ENCODE data around the gene HELQ. TPM values are rescaled to one million over a fixed set of nuclear protein-coding genes. Genes with fewer than 3 reads are reported as not detected.

HELQ gene
- total RNA-seq, 4 donors from 2014 or later = 17.9 to 48.7 (median 25.2) TPM

GRCh38 chr4:83449009-83449408 is 6.6 kb downstream of the HELQ start:
- intact Hi-C loops (cut with DNase I; ENCODE audit: low total_unique reads) = no loop called here
- H3K36me3 ChIP-seq = no peaks in the 10 kb centered on the region

GRCh38 chr4:83440899-83441298 is 14.7 kb downstream of the HELQ start:
- Histone ChIP-seq H3K4me1 (no peaks in the 10 kb centered on the region), H3K27ac (no peak overlapping the region), H3K36me3 (no peaks in the 10 kb centered on the region), H3K4me3 (no peak overlapping the region), H3K9me3 (no peaks in the 10 kb centered on the region), H3K27me3 (no peaks in the 10 kb centered on the region)
- TF ChIP-seq POLR2A (IDR thresholded peaks at IDR 0.05) (no peak), CTCF (IDR thresholded peaks at IDR 0.05) (no peak)
- no peak for DNase-seq
- intact Hi-C loops (cut with DNase I; ENCODE audit: low total_unique reads) = no loop called here

More at GRCh38 chr4:83449009-83449408, 6.6 kb downstream of the HELQ start:
- no peaks in the 10 kb centered on the region for H3K9me3 ChIP-seq
- H3K27me3 ChIP-seq = no peaks in the 10 kb centered on the region
- TF ChIP-seq POLR2A (IDR thresholded peaks at IDR 0.05) = no peak
- no peak for TF ChIP-seq CTCF (IDR thresholded peaks at IDR 0.05)
- H3K27ac ChIP-seq = no peak overlapping the region
- H3K4me3 ChIP-seq = no peak overlapping the region
- H3K4me1 ChIP-seq = no peaks in the 10 kb centered on the region
- no peak for DNase-seq

- H3K36me3 ChIP-seq = no peaks in the 10 kb centered on the region
These were observed 15.3 kb downstream of the HELQ start for GRCh38 chr4:83440148-83440814.

GRCh38 chr4:83438719-83439118 is 16.9 kb downstream of the HELQ start:
- Histone ChIP-seq H3K27me3 (no peaks in the 10 kb centered on the region), H3K36me3 (no peaks in the 10 kb centered on the region), H3K4me1 (no peaks in the 10 kb centered on the region), H3K9me3 (no peaks in the 10 kb centered on the region), H3K4me3 (no peak overlapping the region), H3K27ac (no peak overlapping the region)
- TF ChIP-seq CTCF (IDR thresholded peaks at IDR 0.05) = no peak
- no peak for TF ChIP-seq POLR2A (IDR thresholded peaks at IDR 0.05)
- no peak for DNase-seq
- intact Hi-C loops (cut with DNase I; ENCODE audit: low total_unique reads) = no loop called here

More at GRCh38 chr4:83440148-83440814, 15.3 kb downstream of the HELQ start:
- Histone ChIP-seq H3K4me3 (no peak overlapping the region), H3K4me1 (no peaks in the 10 kb centered on the region), H3K27me3 (no peaks in the 10 kb centered on the region), H3K27ac (no peak overlapping the region), H3K9me3 (no peaks in the 10 kb centered on the region)
- TF ChIP-seq CTCF (IDR thresholded peaks at IDR 0.05) = no peak
- TF ChIP-seq POLR2A (IDR thresholded peaks at IDR 0.05) = no peak
- intact Hi-C loops (cut with DNase I; ENCODE audit: low total_unique reads) = no loop called here
- no peak for DNase-seq

GRCh38 chr4:83436680-83437079 is 18.9 kb downstream of the HELQ start:
- Histone ChIP-seq H3K9me3 (no peaks in the 10 kb centered on the region), H3K4me3 (no peak overlapping the region), H3K27ac (no peak overlapping the region), H3K4me1 (no peaks in the 10 kb centered on the region), H3K27me3 (no peaks in the 10 kb centered on the region), H3K36me3 (no peaks in the 10 kb centered on the region)
- no peak for DNase-seq
- TF ChIP-seq POLR2A (IDR thresholded peaks at IDR 0.05) = no peak
- no peak for TF ChIP-seq CTCF (IDR thresholded peaks at IDR 0.05)
- intact Hi-C loops (cut with DNase I; ENCODE audit: low total_unique reads) = no loop called here
